Measurements from ENCODE around the gene PRPSAP2.
A peak's percentile ranks its signal among the peaks of the same experiment; 100 is the strongest.

Gene PRPSAP2

GRCh38 chr17:18963126-18964017, 105.4 kb downstream of the PRPSAP2 start:
- no peak for DNase-seq

GRCh38 chr17:18964018-18964351, 106.1 kb downstream of the PRPSAP2 start:
- no peak for DNase-seq

GRCh38 chr17:18964550-18964949, 106.6 kb downstream of the PRPSAP2 start:
- DNase-seq, result no peak

- no peak for DNase-seq
Observed at GRCh38 chr17:18965530-18966236, 107.8 kb downstream of the PRPSAP2 start.

DNA sequence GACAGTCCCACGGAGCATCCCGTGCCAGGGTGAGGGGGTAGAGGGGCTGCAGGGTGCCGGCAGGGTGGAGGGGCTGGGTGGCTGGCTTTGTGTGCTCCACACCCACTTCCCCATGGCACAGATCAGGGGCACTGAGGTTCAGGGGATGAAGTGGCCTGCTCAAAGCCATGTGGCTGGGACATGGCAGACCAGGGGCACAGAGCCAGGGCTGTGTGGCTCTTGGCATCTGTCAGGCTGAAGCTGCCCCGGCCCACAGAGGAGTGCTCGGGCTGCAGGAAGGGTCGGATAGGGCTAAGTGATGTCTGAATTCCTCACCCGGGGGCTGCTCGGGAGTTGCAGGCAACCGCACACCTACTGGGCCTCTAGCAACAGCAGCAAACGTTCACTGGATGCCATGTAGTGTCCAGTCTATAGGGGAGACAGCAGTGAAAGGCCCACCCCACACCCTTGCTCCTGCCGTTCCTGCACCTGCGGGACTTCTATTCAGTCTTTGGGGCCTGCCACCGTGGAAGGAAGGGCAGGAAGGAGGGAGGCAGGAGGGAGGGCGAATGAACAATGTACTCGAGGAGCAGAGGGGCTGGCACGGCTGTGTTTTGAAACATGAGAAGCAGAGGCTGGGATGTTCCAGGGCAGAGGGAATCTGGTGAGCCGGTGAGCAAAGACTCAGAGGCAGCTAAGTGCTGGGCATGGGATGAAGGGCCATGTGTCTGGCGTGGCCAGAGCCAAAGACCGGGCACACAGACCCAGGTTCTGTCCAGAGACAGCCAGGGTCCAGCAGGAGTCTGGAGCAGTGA, 109.1 kb downstream of the PRPSAP2 start:
- peak; percentile 58 for DNase-seq

DNA sequence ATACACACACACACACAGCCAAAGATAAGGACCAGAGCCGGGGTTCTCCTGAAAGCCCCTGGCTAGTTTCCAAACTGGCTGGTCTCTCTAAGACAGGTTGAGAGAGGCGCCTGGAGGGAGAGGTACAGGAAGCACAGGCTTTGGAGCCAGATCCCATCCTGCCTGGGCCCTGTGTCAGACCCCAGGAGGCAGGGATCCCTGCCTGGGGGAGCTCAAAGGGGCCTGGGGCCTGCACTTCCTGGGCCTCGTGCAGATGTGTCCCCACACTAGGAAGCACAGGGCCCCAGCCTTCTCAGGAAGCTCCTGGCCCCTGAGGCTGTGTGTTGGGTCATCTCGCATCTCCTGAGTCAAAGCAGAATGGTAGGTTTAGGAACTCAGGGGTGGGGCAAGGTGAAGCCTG, 110.0 kb downstream of the PRPSAP2 start:
- no peak for DNase-seq

- no peak for DNase-seq
Observed at GRCh38 chr17:18968345-18968744, 110.4 kb downstream of the PRPSAP2 start.

DNA sequence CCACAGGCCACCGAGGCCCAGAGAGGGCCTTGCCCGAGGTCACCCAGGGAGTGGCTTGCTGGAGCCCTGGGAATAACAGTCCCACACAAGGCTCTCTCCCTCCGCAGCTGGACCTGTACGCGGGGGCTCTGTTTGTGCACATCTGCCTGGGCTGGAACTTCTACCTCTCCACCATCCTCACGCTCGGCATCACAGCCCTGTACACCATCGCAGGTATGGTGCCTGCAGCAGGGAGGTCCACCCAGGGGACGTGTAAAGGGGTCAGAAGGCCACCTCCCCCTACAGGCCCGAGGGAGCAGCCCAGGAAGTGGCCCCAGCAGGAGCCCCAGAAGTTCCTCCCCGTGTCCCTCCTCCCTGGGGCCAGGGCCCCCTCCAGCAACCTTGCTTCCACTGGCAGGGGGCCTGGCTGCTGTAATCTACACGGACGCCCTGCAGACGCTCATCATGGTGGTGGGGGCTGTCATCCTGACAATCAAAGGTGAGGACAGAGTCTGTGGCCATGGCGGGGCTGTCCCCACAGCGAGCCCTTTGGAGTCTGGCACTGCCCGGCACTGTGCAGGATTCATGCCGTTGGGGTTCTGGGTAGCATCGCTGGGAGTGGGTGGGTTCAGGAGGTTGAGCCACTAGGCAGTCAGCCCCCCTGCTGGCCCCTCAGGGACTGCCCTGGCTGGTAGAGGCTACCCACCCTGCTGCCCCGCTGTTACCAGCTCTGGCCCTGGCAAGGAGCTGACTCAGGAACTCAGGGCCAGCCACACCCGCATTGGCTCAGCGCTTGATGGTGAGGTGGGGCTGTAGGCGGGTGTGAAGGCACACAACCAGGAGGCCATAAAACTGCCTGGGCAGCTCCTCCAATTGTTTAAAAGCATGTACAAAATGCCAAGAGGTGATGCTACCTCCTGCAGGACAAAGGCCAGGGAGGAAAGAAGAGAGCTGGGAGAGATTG, 111.3 kb downstream of the PRPSAP2 start:
- no peak for DNase-seq

DNA sequence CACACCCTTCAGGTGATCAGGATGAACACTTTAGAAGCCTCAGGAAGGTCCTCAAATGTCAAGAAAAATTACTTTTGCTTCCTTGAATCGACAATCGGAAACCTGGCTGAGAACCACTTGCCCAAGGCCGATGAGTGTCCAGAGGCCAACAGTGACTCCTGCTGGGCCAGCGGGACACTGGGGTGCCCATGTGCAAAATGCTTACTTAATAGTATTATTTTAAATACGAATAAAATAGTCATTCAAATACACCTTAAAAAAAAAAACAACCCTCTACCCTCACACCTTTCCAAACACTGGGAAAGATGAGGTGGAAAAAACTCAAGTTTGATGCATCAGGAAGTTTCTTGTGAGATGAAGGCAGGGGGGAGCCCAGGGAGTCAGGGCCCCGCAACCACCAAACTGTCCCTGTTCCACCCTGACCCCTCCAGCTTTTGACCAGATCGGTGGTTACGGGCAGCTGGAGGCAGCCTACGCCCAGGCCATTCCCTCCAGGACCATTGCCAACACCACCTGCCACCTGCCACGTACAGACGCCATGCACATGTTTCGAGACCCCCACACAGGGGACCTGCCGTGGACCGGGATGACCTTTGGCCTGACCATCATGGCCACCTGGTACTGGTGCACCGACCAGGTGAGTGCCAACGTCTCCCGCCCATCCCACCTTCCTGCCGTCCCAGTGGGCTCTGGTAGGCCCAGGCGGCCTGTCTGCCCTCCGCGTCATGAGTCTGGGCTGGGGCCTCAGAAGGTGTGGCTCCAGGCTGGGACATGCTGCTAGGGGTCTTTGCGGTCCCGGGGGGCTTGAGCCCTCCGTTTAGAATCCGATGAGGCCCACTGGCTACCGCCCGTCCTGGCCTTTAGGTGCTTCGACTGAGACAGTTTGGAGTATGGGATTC, 112.9 kb downstream of the PRPSAP2 start:
- no peak for DNase-seq

- DNase-seq, result no peak
Observed at GRCh38 chr17:18971801-18972200, 113.9 kb downstream of the PRPSAP2 start.

DNA sequence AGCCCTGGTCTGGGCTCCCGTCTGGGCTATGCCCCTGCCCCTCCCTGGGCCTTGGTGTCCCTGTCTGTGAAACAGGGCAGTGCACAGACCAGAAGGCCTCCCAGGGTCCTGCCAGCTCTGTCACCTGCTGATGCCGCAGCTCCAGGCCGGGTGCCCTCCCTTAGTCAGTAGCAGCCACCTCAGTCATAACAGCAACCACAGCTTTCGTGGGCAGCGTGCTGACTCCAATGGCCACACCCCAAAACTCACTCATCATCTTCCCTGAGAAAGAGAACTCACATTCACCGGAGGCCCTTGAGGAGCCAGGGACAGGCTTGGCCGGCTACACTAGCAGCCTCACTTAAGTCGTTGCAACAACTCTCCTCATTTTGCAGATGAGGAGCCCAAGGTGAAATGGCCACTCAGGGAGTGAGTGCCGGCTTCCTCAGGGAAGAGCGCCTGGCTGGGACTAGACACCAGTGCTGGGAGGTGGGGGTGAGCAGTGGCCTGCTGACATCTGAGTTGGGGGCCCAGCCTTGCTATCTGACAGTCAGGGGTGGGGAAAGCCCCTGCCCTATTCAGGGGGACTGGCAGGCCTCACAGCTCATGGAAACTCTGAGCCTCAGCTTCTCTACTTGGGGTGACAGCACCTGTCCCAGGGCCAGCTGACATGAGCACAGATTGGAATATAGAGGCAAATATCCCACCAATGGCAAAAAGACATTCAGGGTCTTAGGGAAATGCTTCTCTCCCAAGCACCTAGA, 116.6 kb downstream of the PRPSAP2 start:
- no peak for DNase-seq

- no peak for DNase-seq
Observed at GRCh38 chr17:18975597-18975996, 117.7 kb downstream of the PRPSAP2 start.

DNA sequence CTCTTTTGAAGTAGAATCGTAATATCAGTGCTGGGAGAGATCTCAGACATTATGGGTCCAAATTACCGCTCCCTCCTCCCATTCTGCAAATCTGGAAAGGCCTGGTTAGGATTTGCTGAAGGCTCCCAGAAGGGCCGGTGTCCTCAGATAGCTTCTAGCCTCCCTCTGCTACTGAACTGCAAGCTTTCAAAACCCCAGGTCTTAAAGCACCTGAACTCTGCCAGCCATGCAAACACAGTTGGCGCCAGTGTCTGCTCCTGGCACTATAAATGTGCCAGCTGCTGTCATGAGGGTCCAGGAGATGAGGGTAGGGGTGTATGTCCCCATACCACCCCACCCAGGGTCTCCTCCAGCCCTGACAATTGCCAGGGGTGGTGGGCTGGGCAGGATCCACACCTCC, 118.3 kb downstream of the PRPSAP2 start:
- DNase-seq, result no peak

DNA sequence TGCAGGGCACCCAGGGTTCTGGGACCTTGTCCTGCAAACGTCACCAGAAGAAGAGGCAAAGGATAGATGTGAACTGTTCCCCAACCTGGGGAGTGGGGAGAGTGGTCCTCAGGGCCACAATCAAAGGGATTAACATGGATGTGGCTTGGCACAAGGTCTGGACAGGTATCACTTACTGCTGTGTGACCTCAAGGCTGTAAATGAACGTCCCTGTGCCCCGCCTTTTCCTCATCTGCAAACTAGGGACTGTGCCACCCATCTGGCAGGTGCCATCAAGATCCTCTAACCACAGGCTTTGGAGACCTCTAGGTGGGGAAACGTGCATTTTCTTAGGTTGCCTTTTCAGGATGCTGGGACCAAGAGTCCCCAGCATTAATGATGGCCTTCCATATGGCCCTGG, 119.1 kb downstream of the PRPSAP2 start:
- DNase-seq, result no peak

- no peak for DNase-seq
Observed at GRCh38 chr17:18977646-18978045, 119.7 kb downstream of the PRPSAP2 start.

DNA sequence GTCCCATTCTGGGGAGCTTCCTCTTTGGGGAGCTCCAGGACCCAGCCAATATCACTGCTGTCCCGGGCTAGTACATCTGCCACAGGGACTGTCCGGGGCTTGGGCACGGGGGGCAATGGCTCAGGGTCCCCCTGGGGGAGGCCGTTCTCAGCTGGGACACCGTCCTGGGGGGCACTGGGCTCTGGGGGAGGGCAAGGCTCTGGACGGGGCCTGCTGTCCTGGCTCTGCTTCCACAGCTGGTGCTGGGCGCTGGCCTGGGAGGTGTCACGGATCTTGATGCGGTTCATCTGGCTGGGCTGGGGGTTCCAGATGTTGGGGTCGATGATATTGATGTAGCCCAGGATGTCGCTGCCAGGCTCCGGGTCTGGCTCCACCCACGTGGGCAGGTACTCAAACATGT, 120.1 kb downstream of the PRPSAP2 start:
- DNase-seq, result no peak

DNA sequence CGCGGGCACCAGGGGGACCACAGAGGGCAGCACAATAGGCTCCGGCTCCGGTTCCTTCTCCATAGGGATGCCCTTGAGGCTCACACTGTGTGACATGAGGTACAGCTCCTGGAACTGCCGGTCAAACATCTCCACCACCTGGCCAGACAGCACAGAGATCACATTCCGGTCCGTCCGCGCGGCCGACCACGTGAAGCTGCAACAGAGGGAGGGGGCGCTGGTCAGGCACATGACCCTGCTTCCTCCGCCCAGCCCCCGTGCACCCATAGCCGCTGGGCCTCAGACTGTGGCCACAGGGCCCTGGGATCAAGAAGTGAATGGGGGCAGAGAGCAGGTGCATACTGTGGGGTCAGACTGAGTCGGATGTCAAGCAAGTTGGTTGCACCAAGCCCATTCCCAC, 120.7 kb downstream of the PRPSAP2 start:
- no peak for DNase-seq

Data from right hindlimb (tissue), 1 donor.